HuH-7.5 (cell line): ENCODE data around the gene ADD3.

Experiments used
- DNase-seq: peaks from one replicate; pipeline ENCODE4 v3.0.0; 2011; ENCODE audit warnings: low spot score

ADD3 gene

GRCh38 chr10:110068780-110069179 lies 61.0 kb downstream of the ADD3 start:
- DNase-seq, result no peak

GRCh38 chr10:110069502-110069982 lies 61.8 kb downstream of the ADD3 start:
- DNase-seq, result no peak

DNA sequence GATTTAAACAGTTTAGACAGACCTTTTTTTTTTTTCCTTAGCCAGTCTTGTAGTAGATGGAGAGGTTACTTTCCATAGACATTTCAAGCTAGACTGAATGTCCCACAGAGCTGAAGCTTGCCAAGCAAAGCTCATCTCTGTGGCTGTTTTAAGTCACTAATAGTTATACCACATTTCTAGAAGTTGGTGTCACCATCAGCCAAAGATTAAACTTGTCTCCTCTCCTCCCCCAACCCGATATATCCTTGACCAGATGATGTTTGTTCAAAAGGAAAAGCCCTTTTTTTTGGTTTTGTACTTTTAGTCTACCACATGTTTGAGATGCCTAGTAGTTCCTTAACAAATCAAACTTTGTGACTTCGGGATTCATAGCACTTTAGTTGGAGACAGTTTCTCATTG lies 66.1 kb downstream of the ADD3 start:
- DNase-seq, result no peak

GRCh38 chr10:110074298-110074697 lies 66.5 kb downstream of the ADD3 start:
- no peak for DNase-seq

- no peak for DNase-seq
Measured at GRCh38 chr10:110074758-110075671, 67.2 kb downstream of the ADD3 start.

GRCh38 chr10:110075686-110076085 lies 67.9 kb downstream of the ADD3 start:
- no peak for DNase-seq

- DNase-seq, result peak; percentile 12
Measured at GRCh38 chr10:110076559-110077318, 69.0 kb downstream of the ADD3 start.

DNA sequence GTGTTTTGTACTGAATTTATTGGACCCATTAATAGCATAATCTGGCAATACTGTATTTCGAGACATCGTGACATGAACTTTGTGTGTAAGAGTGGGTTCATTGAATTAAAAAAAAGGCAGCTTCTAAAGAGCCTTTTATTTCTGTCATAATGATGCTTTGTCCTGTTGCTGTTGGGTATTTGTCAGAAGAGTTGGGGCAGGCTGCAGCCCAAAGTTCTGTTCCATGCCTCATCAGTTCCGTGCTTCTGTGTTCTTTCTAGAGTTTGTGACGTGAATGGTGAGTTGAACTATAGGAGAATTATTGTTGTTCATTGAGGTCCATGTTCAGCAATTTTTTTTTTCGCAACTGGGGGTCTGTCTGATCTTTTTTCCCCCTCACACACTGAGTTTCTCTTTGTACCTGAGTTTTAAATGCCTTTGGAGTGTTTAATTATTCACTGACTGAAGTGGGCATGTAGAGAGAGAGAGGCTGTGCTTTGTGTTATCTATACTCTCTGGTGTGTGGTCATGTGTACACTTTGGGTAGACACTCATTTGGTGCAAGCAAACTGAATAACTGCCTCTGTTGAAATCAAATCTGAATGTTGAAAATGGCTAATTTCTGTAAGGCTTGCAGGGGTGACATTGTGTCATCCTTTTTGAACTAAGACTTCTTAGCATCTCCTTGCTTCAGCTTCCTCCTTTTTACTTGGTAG lies 69.8 kb downstream of the ADD3 start:
- peak; percentile 8 for DNase-seq

- DNase-seq, result no peak
Measured at GRCh38 chr10:110078317-110078716, 70.5 kb downstream of the ADD3 start.

GRCh38 chr10:110081911-110082310 lies 74.1 kb downstream of the ADD3 start:
- DNase-seq, result no peak

- DNase-seq, result no peak
Measured at GRCh38 chr10:110083884-110084283, 76.1 kb downstream of the ADD3 start.

- no peak for DNase-seq
Measured at GRCh38 chr10:110087682-110088081, 79.9 kb downstream of the ADD3 start.

DNA sequence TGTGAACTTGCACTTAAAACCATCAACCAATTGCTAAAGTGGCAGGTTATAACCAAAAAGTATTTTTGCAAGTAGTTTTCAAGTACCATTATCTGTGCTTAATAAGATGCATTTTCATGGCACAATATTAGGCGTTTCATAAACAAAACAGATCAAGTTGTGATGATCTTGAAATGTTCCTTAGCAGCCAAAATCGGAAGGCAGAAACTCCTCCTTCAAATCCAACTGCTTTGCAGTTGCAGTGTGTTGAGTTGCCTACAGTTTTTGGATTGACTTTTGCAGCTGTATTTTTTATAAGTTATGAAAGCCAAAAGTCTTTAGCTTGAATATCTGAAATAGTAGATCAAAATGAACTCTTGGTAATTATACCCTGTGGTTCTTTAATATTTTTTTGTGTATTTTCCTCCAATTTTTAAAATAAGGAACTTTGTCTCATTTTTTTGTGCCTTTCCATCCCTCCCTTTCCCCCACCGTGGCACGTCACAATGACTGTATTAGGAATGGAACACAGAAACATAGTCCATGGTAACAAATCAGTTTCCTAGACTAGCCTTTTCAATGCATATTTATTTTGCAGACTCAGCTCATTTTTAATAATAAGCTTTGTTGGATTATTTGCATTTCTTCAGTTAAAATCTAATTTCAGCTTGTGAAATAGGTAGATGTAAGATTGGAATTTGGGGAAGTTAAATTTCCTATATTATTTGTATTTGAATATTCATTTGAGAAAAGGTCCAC lies 80.8 kb downstream of the ADD3 start:
- DNase-seq, result no peak

DNA sequence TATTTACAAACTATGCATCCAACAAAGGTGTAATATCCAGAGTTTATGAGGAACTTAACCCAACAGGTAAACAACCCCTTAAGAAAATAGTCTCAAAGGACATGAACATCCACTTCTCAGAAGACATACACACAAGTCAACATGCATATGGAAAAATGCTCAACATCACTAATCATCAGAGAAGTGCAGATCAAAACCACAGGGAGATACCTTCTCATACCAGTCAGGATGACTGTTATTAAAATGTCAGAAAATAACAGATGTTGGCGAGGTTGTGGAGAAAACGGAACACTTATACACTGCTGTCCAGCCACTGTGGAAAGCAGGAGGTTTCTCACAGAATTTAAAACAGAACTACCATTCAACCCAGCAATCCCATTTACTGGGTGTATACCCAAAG lies 84.0 kb downstream of the ADD3 start:
- DNase-seq, result no peak

DNA sequence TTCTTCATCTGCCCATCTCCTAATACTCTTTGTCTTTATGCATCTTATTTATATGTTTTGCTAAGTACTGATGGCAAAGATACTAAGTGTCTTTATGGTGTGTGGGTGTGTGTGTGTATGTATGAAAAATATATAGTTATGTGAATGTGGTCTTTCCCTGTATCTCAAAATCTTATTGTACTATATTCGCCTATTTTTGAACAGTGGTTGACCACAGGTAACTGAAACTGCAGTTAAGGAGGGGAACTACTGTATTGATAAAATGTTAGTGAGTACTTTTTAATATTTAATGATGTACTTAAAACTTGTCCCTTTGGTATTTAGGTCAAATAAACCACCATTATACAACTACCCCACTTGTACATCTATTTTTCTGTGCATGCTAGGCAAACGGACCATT lies 85.9 kb downstream of the ADD3 start:
- DNase-seq, result no peak

DNA sequence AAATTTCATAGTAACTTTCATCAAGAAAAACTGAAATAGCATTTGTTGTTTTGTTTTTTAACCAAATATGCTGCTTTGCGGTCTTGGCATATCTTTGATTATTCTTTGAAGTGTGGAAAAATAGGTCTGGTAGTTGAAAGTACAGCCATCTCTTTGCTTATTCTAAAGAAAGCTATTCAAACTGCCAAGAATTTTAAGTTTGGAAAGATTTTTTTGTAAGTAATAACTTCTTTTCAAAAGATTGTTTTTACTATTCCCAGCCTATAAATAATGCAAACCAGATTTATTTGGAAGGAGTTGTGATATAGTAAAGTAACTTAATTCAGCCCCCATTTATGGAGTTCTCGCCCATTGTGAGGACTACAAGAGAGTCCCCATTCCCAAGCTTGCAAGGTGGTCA lies 87.0 kb downstream of the ADD3 start:
- no peak for DNase-seq

DNA sequence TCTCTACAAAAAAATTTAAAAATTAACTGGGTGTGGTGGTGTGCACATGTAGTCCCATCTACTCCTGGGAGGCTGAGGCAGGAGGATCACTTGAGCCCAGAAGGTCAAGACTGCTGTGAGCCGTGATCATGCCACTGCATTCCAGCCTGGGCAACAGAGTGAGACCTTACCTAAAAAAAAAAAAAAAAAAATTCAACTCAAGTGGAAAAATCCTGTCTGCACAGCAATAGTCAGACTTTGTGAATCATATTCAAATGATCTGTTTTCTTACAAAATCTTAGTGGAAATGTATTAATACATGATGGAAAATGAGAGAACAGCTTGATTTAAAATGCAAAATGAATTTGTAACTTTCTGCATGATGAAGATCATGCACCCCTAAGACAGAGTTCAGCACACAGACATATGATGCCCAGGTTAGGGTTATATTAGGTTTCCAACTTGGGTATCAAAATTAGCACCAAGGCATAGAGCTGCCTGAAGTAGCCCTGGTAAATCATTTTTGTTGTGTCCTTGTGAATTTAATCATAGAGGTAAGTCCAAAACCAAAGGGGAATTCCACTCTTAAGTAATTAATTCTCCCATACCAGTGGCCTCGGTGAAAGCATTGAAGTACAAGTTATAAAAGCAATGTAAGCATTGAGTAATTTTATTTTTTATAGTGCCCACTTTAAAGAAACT lies 93.8 kb downstream of the ADD3 start:
- DNase-seq, result no peak

DNA sequence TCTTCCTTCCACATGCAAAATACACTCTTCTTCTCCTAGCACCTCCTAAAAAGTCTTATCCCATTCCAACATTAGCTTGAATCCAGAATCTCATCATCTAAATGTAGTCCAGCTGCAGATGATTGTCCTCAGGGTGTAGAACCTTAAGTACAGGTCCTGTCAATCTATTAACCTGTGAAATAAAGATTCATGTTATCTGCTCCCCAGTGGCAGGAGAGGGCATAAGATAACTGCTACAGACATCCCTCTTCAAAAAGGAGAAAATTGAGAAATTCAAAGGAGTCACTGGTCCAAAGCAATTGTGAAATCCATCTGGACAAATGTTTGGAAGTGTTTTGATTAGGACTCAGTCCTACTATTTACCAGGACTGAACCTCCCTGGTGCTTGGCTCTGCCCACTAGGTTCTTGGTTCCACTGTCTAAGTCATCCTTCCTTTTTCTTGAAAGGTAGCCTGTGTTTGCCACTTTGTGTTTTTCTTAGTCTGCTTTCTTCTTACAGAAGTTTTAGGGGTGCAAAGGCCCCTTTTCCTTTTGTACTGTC lies 96.2 kb downstream of the ADD3 start:
- DNase-seq, result no peak

DNA sequence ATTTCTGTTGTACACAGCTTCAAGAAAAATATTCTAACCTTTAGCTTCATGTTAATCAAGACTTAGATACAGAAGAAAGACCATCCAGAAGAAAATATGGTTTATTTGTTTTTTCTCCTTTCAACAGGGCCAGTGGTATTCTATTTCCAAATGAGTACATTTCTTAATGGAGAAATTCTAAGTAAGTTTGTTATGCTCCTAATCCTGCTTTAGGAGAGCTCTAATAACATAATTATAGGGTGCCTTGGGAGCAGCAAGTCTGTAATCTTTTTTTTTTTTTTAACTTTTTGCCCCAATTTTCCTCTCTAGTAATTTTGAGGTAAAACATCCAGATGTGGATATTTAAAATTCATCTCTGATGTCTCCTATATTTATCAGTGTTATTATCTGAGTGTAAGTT lies 98.1 kb downstream of the ADD3 start:
- no peak for DNase-seq

DNA sequence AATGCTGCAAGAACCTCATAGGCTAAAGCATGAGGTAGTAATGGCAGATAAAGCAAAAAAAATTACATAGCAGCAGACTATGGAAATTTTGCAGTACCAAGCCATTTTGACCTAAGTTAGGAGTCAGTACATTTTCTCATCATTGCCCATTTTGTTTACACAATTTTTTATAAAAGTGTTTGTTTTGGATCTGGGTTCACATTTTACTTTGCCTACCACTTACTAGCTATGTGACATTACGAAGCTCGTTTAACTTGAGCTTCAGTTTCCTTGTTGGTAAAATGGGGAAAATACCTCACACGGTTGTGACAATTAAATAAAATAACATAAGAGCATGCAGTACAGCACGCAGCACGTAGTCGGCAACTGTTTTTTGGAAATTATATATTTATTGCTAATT lies 99.6 kb downstream of the ADD3 start:
- DNase-seq, result no peak

DNA sequence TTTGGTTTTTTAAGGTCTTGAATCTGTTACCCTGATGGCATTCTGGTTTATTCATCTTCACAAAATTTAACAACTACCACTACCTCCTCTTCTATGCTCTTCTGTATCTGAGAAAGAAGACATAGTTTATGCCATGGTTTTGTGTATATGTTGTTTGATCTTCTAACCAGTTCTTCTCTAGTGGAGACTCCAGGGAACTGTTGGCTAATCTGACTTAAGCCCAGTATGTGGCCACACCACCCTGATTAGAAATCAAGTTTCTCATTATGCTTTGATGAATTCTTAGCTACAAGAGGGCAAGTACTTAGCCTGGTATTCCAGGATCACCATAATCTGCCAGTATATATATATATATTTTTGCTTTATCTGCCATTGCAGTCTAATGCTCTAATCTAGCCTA lies 100.1 kb downstream of the ADD3 start:
- no peak for DNase-seq
